ENCODE data around the gene RCC2.

RCC2 gene

GRCh38 chr1:17437580-17438317 is 1.7 kb downstream of the RCC2 start (continued):
- TF ChIP-seq, protein P1, sequence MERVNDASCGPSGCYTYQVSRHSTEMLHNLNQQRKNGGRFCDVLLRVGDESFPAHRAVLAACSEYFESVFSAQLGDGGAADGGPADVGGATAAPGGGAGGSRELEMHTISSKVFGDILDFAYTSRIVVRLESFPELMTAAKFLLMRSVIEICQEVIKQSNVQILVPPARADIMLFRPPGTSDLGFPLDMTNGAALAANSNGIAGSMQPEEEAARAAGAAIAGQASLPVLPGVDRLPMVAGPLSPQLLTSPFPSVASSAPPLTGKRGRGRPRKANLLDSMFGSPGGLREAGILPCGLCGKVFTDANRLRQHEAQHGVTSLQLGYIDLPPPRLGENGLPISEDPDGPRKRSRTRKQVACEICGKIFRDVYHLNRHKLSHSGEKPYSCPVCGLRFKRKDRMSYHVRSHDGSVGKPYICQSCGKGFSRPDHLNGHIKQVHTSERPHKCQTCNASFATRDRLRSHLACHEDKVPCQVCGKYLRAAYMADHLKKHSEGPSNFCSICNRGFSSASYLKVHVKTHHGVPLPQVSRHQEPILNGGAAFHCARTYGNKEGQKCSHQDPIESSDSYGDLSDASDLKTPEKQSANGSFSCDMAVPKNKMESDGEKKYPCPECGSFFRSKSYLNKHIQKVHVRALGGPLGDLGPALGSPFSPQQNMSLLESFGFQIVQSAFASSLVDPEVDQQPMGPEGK (CRISPR knock-in tag; IDR thresholded peaks at IDR 0.05; ENCODE audit: borderline replicate concordance): no peak
- TF ChIP-seq, protein P2, sequence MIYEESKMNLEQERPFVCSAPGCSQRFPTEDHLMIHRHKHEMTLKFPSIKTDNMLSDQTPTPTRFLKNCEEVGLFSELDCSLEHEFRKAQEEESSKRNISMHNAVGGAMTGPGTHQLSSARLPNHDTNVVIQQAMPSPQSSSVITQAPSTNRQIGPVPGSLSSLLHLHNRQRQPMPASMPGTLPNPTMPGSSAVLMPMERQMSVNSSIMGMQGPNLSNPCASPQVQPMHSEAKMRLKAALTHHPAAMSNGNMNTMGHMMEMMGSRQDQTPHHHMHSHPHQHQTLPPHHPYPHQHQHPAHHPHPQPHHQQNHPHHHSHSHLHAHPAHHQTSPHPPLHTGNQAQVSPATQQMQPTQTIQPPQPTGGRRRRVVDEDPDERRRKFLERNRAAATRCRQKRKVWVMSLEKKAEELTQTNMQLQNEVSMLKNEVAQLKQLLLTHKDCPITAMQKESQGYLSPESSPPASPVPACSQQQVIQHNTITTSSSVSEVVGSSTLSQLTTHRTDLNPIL (CRISPR knock-in tag; IDR thresholded peaks at IDR 0.05; ENCODE audit: low read depth): no peak
- TF ChIP-seq ZNF70 (CRISPR knock-in tag; IDR thresholded peaks at IDR 0.05) (no peak), CSRNP3 (CRISPR knock-in tag; IDR thresholded peaks at IDR 0.05) (no peak)

DNA sequence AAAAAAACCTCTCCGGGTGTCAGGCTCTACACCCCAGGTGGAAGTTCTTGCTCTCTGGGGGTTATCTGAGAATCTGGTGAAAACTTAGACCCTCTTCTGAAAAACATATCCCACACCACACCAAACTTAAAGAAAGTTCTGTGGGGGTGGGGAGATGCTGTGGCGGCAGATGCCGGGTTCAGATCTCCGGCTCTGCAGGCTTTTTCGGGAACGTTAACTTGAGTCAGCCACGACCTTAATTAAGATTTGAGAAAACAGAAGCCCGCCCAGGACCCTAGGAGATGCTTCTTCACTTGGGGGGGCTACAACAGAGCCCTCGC is 2.3 kb downstream of the RCC2 start:
- no peak for ATAC-seq
- no peak for TF ChIP-seq ZFP3 (CRISPR knock-in tag; IDR thresholded peaks at IDR 0.05)
- TF ChIP-seq GLIS3 (CRISPR knock-in tag; IDR thresholded peaks at IDR 0.05): no peak
- TF ChIP-seq ZNF8 (CRISPR knock-in tag; IDR thresholded peaks at IDR 0.05): no peak
- TF ChIP-seq POU6F1 (CRISPR knock-in tag; IDR thresholded peaks at IDR 0.05; ENCODE audit: borderline replicate concordance, low read depth): no peak

DNA sequence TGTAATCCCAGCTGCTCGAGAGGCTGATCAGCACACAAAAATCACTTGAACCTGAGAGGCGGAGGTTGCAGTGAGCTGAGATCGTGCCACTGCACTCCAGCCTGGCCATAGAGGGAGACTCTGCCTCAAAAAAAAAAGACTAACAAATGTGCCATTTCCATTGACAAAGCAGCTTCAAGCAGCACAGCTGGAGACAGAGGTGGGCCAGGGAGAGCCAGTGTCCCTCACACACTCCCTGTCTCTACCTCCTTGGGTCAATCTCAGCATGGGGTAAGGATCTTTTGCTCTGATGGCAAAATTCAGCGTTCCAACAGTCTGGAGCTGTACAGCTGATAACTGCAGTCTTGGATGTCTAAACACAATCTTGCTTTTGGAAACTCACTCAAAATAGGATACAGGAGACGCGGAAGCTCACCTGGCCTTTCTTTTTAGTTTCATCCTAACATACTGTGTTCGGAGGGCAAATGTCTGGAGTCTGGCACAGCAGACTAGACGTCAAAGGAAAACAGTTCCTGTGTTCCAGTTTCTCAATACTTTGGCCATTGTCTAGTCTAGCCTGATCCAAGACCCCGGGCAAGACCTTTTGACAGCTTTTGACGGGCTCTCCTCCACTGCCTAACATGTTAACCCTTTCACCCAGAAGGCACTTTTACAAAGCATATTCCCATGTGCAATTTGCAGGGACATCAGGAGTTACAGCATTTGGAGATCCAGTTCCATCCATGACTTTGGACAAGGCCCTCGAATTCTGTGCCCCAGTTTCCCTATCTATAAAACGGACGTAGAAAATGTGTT is 2.9 kb downstream of the RCC2 start:
- ATAC-seq: no peak
- TF ChIP-seq, protein P2 (CRISPR knock-in tag; IDR thresholded peaks at IDR 0.05; ENCODE audit: low read depth): no peak
- TF ChIP-seq TCF4 (CRISPR knock-in tag; IDR thresholded peaks at IDR 0.05; ENCODE audit: borderline replicate concordance): no peak
- TF ChIP-seq SNAI2 (CRISPR knock-in tag; IDR thresholded peaks at IDR 0.05): no peak
- no peak for TF ChIP-seq CSDC2 (CRISPR knock-in tag; IDR thresholded peaks at IDR 0.05)
- no peak for TF ChIP-seq ARNTL (CRISPR knock-in tag; IDR thresholded peaks at IDR 0.05; ENCODE audit: borderline replicate concordance, low read depth)
- TF ChIP-seq ZFP3 (CRISPR knock-in tag; IDR thresholded peaks at IDR 0.05): no peak
- no peak for TF ChIP-seq ZNF8 (CRISPR knock-in tag; IDR thresholded peaks at IDR 0.05)
- no peak for TF ChIP-seq BACH2 (CRISPR knock-in tag; IDR thresholded peaks at IDR 0.05; ENCODE audit: borderline replicate concordance)
- no peak for TF ChIP-seq RARB (CRISPR knock-in tag; IDR thresholded peaks at IDR 0.05)
- TF ChIP-seq, protein P1 (CRISPR knock-in tag; IDR thresholded peaks at IDR 0.05; ENCODE audit: borderline replicate concordance): no peak
- TF ChIP-seq, protein P3, sequence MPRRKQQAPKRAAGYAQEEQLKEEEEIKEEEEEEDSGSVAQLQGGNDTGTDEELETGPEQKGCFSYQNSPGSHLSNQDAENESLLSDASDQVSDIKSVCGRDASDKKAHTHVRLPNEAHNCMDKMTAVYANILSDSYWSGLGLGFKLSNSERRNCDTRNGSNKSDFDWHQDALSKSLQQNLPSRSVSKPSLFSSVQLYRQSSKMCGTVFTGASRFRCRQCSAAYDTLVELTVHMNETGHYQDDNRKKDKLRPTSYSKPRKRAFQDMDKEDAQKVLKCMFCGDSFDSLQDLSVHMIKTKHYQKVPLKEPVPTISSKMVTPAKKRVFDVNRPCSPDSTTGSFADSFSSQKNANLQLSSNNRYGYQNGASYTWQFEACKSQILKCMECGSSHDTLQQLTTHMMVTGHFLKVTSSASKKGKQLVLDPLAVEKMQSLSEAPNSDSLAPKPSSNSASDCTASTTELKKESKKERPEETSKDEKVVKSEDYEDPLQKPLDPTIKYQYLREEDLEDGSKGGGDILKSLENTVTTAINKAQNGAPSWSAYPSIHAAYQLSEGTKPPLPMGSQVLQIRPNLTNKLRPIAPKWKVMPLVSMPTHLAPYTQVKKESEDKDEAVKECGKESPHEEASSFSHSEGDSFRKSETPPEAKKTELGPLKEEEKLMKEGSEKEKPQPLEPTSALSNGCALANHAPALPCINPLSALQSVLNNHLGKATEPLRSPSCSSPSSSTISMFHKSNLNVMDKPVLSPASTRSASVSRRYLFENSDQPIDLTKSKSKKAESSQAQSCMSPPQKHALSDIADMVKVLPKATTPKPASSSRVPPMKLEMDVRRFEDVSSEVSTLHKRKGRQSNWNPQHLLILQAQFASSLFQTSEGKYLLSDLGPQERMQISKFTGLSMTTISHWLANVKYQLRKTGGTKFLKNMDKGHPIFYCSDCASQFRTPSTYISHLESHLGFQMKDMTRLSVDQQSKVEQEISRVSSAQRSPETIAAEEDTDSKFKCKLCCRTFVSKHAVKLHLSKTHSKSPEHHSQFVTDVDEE (CRISPR knock-in tag; IDR thresholded peaks at IDR 0.05): no peak
- no peak for TF ChIP-seq GLIS3 (CRISPR knock-in tag; IDR thresholded peaks at IDR 0.05)
- TF ChIP-seq POU6F1 (CRISPR knock-in tag; IDR thresholded peaks at IDR 0.05; ENCODE audit: borderline replicate concordance, low read depth): no peak
- TF ChIP-seq ZC3H10 (CRISPR knock-in tag; IDR thresholded peaks at IDR 0.05): no peak
